A172 (cell line): ENCODE data around the gene SERF2. TPM values are rescaled to one million over a fixed set of nuclear protein-coding genes. Genes with fewer than 3 reads are reported as not detected.

Experiments
- DNase-seq: peaks from one replicate; pipeline ENCODE4 v3.0.0-alpha.2; 2015; ENCODE audit warnings: low spot score
- total RNA-seq: library from RNA; depleted of rRNA; stranded (reverse); fragments of >200 nt; shearing (Covaris generic); gene quantifications from 2 replicates; pipeline ENCODE4 v1.2.3, GENCODE V29; 2014; rRNA removed

SERF2 gene
- 361 and 697 TPM in 2 replicates for total RNA-seq

- DNase-seq, result peak; percentile 97
These were observed at the start of gene SERF2 for GRCh38 chr15:43791993-43792760. SERF2 (plus strand) TSS chr15:43792320; CDS start chr15:43792377, 57 bp downstream.

- peak; percentile 72 for DNase-seq
These were observed 45.7 kb upstream of the SERF2 start, which contains the start of gene PDIA3 for GRCh38 chr15:43746245-43746902. PDIA3 (plus strand) TSS chr15:43746438; CDS start chr15:43746540, 102 bp downstream.

- peak; percentile 38 for DNase-seq
These were observed 45.2 kb upstream of the SERF2 start for GRCh38 chr15:43746903-43747309.

GRCh38 chr15:43748376-43748775, 43.7 kb upstream of the SERF2 start:
- no peak for DNase-seq

- DNase-seq, result no peak
These were observed 42.3 kb upstream of the SERF2 start for GRCh38 chr15:43749690-43750345.

GRCh38 chr15:43751885-43752284, 40.2 kb upstream of the SERF2 start:
- no peak for DNase-seq

- no peak for DNase-seq
These were observed 29.3 kb upstream of the SERF2 start for GRCh38 chr15:43762824-43763223.

GRCh38 chr15:43763819-43764446, 28.2 kb upstream of the SERF2 start:
- no peak for DNase-seq

- DNase-seq, result peak; percentile 57
These were observed 22.4 kb upstream of the SERF2 start for GRCh38 chr15:43769584-43770228.

GRCh38 chr15:43771816-43772215, 20.3 kb upstream of the SERF2 start:
- no peak for DNase-seq

GRCh38 chr15:43772624-43773023, 19.5 kb upstream of the SERF2 start:
- no peak for DNase-seq

GRCh38 chr15:43774062-43774461, 18.1 kb upstream of the SERF2 start:
- no peak for DNase-seq

- peak; percentile 70 for DNase-seq
These were observed 16.6 kb upstream of the SERF2 start for GRCh38 chr15:43775411-43775965.

GRCh38 chr15:43776101-43776717, 15.9 kb upstream of the SERF2 start:
- DNase-seq, result no peak

- no peak for DNase-seq
These were observed 15.3 kb upstream of the SERF2 start, which contains the start of gene ELL3 for GRCh38 chr15:43776718-43777266. ELL3 (minus strand) TSS chr15:43776966; CDS start chr15:43776901, 65 bp downstream.

- peak; percentile 71 for DNase-seq
These were observed 14.7 kb upstream of the SERF2 start for GRCh38 chr15:43777267-43777914.

GRCh38 chr15:43779016-43779415, 13.1 kb upstream of the SERF2 start:
- DNase-seq, result no peak

- DNase-seq, result no peak
These were observed 2.7 kb upstream of the SERF2 start for GRCh38 chr15:43789409-43789808.

GRCh38 chr15:43792761-43793476, 799 bp downstream of the SERF2 start:
- no peak for DNase-seq
